HepG2 (cell line): Measurements from ENCODE around the gene MEX3A. TPM values are rescaled to one million over a fixed set of nuclear protein-coding genes. Genes with fewer than 3 reads are reported as not detected.

Source experiments
- AGO1 ChIP-seq: fragments of 200-400 bp; formaldehyde crosslinking; IDR thresholded peaks from 2 replicates; pipeline ENCODE4 v1.6.1; 2017; ENCODE audit warnings: mild to moderate bottlenecking, low read depth, low read length, moderate library complexity; ENCODE audit not compliant: poor library complexity, severe bottlenecking
- ARNTL ChIP-seq: sonication (generic); formaldehyde crosslinking; IDR thresholded peaks from 2 replicates; pipeline ENCODE4 v1.4.0; 2020; ENCODE audit warnings: mild to moderate bottlenecking, missing genetic modification reagents
- KDM1A ChIP-seq: IDR thresholded peaks from 2 replicates; pipeline ENCODE4 v1.6.1; 2016; ENCODE audit warnings: missing compliant biosample characterization
- MIER3 ChIP-seq: IDR thresholded peaks from 2 replicates; pipeline ENCODE4 v1.6.1; 2016; ENCODE audit warnings: missing compliant biosample characterization, borderline replicate concordance
- NCOA1 ChIP-seq: sonication (generic); formaldehyde crosslinking; IDR thresholded peaks from 2 replicates; pipeline ENCODE4 v1.9.0; 2021; ENCODE audit warnings: missing genetic modification reagents
- NFIC ChIP-seq: IDR thresholded peaks from 2 replicates; pipeline ENCODE4 v1.6.1; 2012; ENCODE audit warnings: mild to moderate bottlenecking, low read length, inconsistent platforms
- PLRG1 ChIP-seq: fragments of 450-650 bp; conservative IDR thresholded peaks from 2 replicates; pipeline ENCODE4 v1.6.1; 2016
- POLR2G ChIP-seq: fragments of 200-400 bp; formaldehyde crosslinking; IDR thresholded peaks from 2 replicates; pipeline ENCODE4 v1.6.1; 2018; ENCODE audit warnings: mild to moderate bottlenecking, low read depth, low read length, moderate library complexity
- SATB2 ChIP-seq: sonication (generic); formaldehyde crosslinking; IDR thresholded peaks from 2 replicates; pipeline ENCODE4 v1.5.0; 2020; ENCODE audit warnings: missing genetic modification reagents
- SIN3A ChIP-seq: IDR thresholded peaks from 2 replicates; pipeline ENCODE4 v1.6.1; 2011; ENCODE audit warnings: low read depth, mild to moderate bottlenecking, control low read depth, low read length, borderline replicate concordance
- SMARCE1 ChIP-seq: fragments of 450-650 bp; IDR thresholded peaks from 2 replicates; pipeline ENCODE4 v1.6.1; 2017; ENCODE audit warnings: borderline replicate concordance
- SNAI1 ChIP-seq: sonication (generic); formaldehyde crosslinking; IDR thresholded peaks from 2 replicates; pipeline ENCODE4 v1.5.0; 2020; ENCODE audit warnings: mild to moderate bottlenecking, missing genetic modification reagents, borderline replicate concordance
- SOX5 ChIP-seq: IDR thresholded peaks from 2 replicates; pipeline ENCODE4 v1.6.1; 2016; ENCODE audit warnings: borderline replicate concordance
- SPEN ChIP-seq: sonication (generic); formaldehyde crosslinking; IDR thresholded peaks from 2 replicates; pipeline ENCODE4 v1.5.1; 2020; ENCODE audit warnings: low read depth, mild to moderate bottlenecking, missing genetic modification reagents
- TARDBP ChIP-seq: sonication (generic); formaldehyde crosslinking; IDR thresholded peaks from 2 replicates; pipeline ENCODE4 v1.8.0; 2022; ENCODE audit warnings: mild to moderate bottlenecking, missing genetic modification reagents
- TP53 ChIP-seq: sonication (generic); formaldehyde crosslinking; conservative IDR thresholded peaks from 2 replicates; pipeline ENCODE4 v1.4.0; 2020; ENCODE audit warnings: missing genetic modification reagents
- TSC22D2 ChIP-seq: sonication (generic); formaldehyde crosslinking; IDR thresholded peaks from 2 replicates; pipeline ENCODE4 v1.5.1; 2020; ENCODE audit warnings: missing genetic modification reagents, mild to moderate bottlenecking, borderline replicate concordance
- ZNF101 ChIP-seq: sonication (generic); formaldehyde crosslinking; IDR thresholded peaks from 2 replicates; pipeline ENCODE4 v1.4.0; 2020; ENCODE audit warnings: mild to moderate bottlenecking, low read depth, missing genetic modification reagents, borderline replicate concordance
- ZNF274 ChIP-seq: sonication (generic); formaldehyde crosslinking; IDR thresholded peaks from 2 replicates; pipeline ENCODE4 v1.5.1; 2020; ENCODE audit warnings: mild to moderate bottlenecking, missing genetic modification reagents
- ZNF430 ChIP-seq: sonication (generic); formaldehyde crosslinking; IDR thresholded peaks from 2 replicates; pipeline ENCODE4 v1.9.0; 2021; ENCODE audit warnings: mild to moderate bottlenecking, missing genetic modification reagents
- ZNF484 ChIP-seq: sonication (generic); formaldehyde crosslinking; IDR thresholded peaks from 2 replicates; pipeline ENCODE4 v1.5.1; 2020; ENCODE audit warnings: mild to moderate bottlenecking, low read depth, missing genetic modification reagents, borderline replicate concordance
- ZNF510 ChIP-seq: sonication (generic); formaldehyde crosslinking; IDR thresholded peaks from 2 replicates; pipeline ENCODE4 v1.4.0; 2020; ENCODE audit warnings: low read depth, mild to moderate bottlenecking, missing genetic modification reagents
- ZNF605 ChIP-seq: sonication (generic); formaldehyde crosslinking; IDR thresholded peaks from 2 replicates; pipeline ENCODE4 v1.8.0; 2022; ENCODE audit warnings: mild to moderate bottlenecking, missing genetic modification reagents
- ZNF749 ChIP-seq: sonication (generic); formaldehyde crosslinking; IDR thresholded peaks from 2 replicates; pipeline ENCODE4 v1.8.0; 2022; ENCODE audit warnings: mild to moderate bottlenecking, missing genetic modification reagents, moderate library complexity, borderline replicate concordance
- ZNF761 ChIP-seq: sonication (generic); formaldehyde crosslinking; conservative IDR thresholded peaks from 2 replicates; pipeline ENCODE4 v1.4.0; 2020; ENCODE audit warnings: mild to moderate bottlenecking, missing genetic modification reagents
- polyA plus RNA-seq, 8 experiments: library from polyadenylated mRNA; depleted of rRNA in 3 of 8; stranded (reverse) in 7 of 8; unstranded in 1 of 8; fragments of >200 nt; fragmentation: Illumina TruSeq in 4 of 8; extraction: Trizol in 4 of 8; gene quantifications; 2 replicates each; pipeline versions ENCODE4 v1.2.1 to v1.2.3, GENCODE V29; 2011 to 2016; ENCODE audit warnings: low read depth in 4 of 8, missing spikeins in 1 of 8, mixed read lengths in 1 of 8; ENCODE audit not compliant: insufficient read depth in 1 of 8
- total RNA-seq, 5 experiments: library from RNA; depleted of rRNA; stranded (reverse); fragments of >200 nt; fragmentation: Illumina TruSeq; extraction: Trizol; gene quantifications; 2 replicates each; pipeline ENCODE4 v1.2.3, GENCODE V29; 2016; ENCODE audit warnings: low read depth in 1 of 5
- TF ChIP-seq, protein P1 (sequence below): sonication (generic); formaldehyde crosslinking; IDR thresholded peaks from 2 replicates; pipeline ENCODE4 v1.4.0; 2020; ENCODE audit warnings: mild to moderate bottlenecking, missing genetic modification reagents
- TF ChIP-seq, protein P2 (sequence below): sonication (generic); formaldehyde crosslinking; IDR thresholded peaks from 2 replicates; pipeline ENCODE4 v1.8.0; 2022; ENCODE audit warnings: missing genetic modification reagents, mild to moderate bottlenecking, inconsistent platforms, borderline replicate concordance

The MEX3A gene
- total and polyA plus RNA-seq, 2 of the 13 experiments (the other 11 are each of a cell fraction or from before 2014, with no cell fraction given), result 7.6 to 9.1 TPM

DNA sequence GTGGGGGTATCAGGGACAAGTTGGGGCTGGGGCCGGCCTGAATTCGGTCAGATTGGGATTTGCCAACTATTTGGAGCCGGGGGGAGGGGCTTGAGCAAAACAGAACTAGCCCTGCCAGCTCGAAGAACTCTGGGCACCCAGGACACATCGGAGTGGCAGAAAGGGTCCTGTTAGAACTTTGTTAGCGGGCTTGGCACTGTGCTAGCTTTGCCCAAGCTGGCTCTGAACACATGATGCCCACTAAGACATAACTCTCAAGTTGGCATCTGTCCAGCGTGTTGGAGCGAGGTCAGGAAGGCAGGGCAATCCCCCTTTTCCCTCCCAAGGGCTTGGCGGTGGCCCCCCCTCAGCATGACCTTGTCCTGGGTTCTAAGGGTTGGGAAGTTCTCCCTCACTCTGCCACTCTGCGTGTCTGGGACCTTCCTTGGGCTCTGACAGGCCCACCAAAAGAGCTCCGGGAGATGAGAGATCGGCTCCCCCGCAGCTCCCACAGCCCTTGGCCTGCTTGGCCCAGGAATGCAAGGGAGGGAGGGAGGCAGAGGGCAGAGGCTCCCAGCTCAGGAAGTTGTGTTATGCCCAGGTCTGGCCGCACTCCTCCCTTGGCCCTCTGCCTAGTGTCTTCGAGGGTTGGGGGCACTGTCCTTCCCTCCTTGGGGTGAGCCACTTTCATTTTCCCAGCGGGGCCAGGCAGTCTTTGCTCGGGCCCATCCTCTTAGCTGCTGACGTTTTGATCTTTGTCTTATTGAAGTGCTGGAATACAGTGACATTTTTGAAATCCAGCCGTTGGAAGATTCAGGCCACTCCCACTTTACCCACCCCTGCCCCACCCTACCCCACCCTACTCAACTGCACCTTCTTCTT, 33.5 kb upstream of the MEX3A start (continued):
- TF ChIP-seq, protein P1, sequence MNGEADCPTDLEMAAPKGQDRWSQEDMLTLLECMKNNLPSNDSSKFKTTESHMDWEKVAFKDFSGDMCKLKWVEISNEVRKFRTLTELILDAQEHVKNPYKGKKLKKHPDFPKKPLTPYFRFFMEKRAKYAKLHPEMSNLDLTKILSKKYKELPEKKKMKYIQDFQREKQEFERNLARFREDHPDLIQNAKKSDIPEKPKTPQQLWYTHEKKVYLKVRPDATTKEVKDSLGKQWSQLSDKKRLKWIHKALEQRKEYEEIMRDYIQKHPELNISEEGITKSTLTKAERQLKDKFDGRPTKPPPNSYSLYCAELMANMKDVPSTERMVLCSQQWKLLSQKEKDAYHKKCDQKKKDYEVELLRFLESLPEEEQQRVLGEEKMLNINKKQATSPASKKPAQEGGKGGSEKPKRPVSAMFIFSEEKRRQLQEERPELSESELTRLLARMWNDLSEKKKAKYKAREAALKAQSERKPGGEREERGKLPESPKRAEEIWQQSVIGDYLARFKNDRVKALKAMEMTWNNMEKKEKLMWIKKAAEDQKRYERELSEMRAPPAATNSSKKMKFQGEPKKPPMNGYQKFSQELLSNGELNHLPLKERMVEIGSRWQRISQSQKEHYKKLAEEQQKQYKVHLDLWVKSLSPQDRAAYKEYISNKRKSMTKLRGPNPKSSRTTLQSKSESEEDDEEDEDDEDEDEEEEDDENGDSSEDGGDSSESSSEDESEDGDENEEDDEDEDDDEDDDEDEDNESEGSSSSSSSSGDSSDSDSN (CRISPR knock-in tag), result peak; percentile 40; the same call in 1 of the 2 replicates
- TF ChIP-seq NCOA1 (CRISPR knock-in tag), result 0 out of 2 replicates have a peak, but pooled peaks have one; percentile 17
- TF ChIP-seq, protein P2, sequence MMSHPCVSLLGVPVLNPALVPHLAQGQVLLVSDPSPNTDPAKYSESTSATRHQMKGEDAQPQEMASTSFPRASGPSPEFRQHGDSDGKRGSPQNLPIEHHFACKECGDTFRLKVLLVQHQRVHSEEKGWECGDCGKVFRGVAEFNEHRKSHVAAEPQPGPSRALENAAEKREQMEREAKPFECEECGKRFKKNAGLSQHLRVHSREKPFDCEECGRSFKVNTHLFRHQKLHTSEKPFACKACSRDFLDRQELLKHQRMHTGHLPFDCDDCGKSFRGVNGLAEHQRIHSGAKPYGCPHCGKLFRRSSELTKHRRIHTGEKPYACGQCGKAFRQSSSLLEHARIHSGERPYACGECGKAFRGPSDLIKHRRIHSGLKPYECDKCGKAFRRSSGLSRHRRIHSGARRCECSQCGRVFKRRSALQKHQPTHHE (CRISPR knock-in tag), result 0 out of 2 replicates have a peak, but pooled peaks have one; percentile 29
- TF ChIP-seq TSC22D2 (CRISPR knock-in tag), result no peak
- TF ChIP-seq ZNF761 (CRISPR knock-in tag), result 0 out of 2 replicates have a peak, but pooled peaks have one; percentile 11
- TF ChIP-seq NFIC, result no peak
- TF ChIP-seq SOX5, result no peak
- TF ChIP-seq ZNF274 (CRISPR knock-in tag), result 0 out of 2 replicates have a peak, but pooled peaks have one; percentile 42
- no peak for TF ChIP-seq SPEN (CRISPR knock-in tag)
- no peak for TF ChIP-seq TP53 (CRISPR knock-in tag)
- TF ChIP-seq SIN3A, result peak; percentile 33; the same call in 1 of the 2 replicates
- 0 out of 2 replicates have a peak, but pooled peaks have one; percentile 20 for TF ChIP-seq ARNTL (CRISPR knock-in tag)
- TF ChIP-seq ZNF749 (CRISPR knock-in tag), result no peak
- no peak for TF ChIP-seq POLR2G
- no peak for TF ChIP-seq KDM1A (CRISPR knock-in tag)
- TF ChIP-seq AGO1, result peak; percentile 46
- TF ChIP-seq ZNF101 (CRISPR knock-in tag), result no peak
- peak; percentile 77; the same call in 1 of the 2 replicates for TF ChIP-seq ZNF510 (CRISPR knock-in tag)
- TF ChIP-seq PLRG1, result no peak
- TF ChIP-seq SATB2, result no peak
- TF ChIP-seq SMARCE1, result no peak
- no peak for TF ChIP-seq ZNF484 (CRISPR knock-in tag)
- no peak for TF ChIP-seq MIER3
- 0 out of 2 replicates have a peak, but pooled peaks have one; percentile 48 for TF ChIP-seq ZNF430 (CRISPR knock-in tag)
- peak; percentile 43; the same call in 1 of the 2 replicates for TF ChIP-seq TARDBP
- TF ChIP-seq SNAI1 (CRISPR knock-in tag), result no peak
- peak; percentile 60; the same call in 1 of the 2 replicates for TF ChIP-seq ZNF605
